Measurements from ENCODE around the gene PTK7.

DNA sequence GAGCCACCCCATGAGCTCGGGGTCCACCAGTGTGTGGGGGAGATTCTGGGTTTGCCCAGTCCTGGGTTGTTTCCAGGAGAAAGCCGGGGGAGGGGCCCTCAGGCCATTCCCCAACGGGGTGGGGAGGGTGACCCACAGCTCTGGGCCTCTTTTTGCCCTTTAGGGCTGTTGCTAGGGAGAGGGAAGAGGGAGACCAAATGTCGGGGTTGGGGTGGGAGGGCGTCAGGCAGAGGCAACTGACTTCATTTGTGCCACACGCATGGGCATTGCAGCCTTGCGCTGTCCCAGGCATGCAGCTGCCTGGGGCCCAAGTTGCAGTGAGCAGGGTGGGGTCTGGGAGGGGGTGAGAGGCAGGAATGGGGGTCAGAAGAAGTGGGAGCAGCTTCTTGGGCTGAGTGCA is 103.9 kb downstream of the PTK7 start:
- TF ChIP-seq, protein P1, sequence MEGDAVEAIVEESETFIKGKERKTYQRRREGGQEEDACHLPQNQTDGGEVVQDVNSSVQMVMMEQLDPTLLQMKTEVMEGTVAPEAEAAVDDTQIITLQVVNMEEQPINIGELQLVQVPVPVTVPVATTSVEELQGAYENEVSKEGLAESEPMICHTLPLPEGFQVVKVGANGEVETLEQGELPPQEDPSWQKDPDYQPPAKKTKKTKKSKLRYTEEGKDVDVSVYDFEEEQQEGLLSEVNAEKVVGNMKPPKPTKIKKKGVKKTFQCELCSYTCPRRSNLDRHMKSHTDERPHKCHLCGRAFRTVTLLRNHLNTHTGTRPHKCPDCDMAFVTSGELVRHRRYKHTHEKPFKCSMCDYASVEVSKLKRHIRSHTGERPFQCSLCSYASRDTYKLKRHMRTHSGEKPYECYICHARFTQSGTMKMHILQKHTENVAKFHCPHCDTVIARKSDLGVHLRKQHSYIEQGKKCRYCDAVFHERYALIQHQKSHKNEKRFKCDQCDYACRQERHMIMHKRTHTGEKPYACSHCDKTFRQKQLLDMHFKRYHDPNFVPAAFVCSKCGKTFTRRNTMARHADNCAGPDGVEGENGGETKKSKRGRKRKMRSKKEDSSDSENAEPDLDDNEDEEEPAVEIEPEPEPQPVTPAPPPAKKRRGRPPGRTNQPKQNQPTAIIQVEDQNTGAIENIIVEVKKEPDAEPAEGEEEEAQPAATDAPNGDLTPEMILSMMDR (conservative IDR thresholded peaks at IDR 0.05; ENCODE audit: low read length): no peak
- no peak for TF ChIP-seq EZH2phosphoT487 (IDR thresholded peaks at IDR 0.05; ENCODE audit: borderline replicate concordance)
